ENCODE results near the gene INMT. TPM values are rescaled to one million over a fixed set of nuclear protein-coding genes. Genes with fewer than 3 reads are reported as not detected.

INMT gene
- total and polyA plus RNA-seq, 8 donors = 4.2 to 18.7 (median 9.6) TPM

- Histone ChIP-seq H3K9me3 (no peaks in the 10 kb centered on the region), H3K36me3 (no peaks in the 10 kb centered on the region), H3K27ac (no peak overlapping the region), H3K27me3 (no peaks in the 10 kb centered on the region), H3K4me3 (no peak overlapping the region), H3K4me1 (no peaks in the 10 kb centered on the region)
- no peak for TF ChIP-seq CTCF (IDR thresholded peaks at IDR 0.05)
- FAIRE-seq (no peak), DNase-seq (no peak), ATAC-seq (peak in 3 of 4 donors; percentile 16 to 60 (median 32))
- intact Hi-C loops (cut with DNase I) = no loop called here
- 85 to 91% methylated on average over 3 of the region's 3 CpGs for WGBS, 2 donors
These were observed 43.0 kb upstream of the INMT start for GRCh38 chr7:30708983-30709382.

DNA sequence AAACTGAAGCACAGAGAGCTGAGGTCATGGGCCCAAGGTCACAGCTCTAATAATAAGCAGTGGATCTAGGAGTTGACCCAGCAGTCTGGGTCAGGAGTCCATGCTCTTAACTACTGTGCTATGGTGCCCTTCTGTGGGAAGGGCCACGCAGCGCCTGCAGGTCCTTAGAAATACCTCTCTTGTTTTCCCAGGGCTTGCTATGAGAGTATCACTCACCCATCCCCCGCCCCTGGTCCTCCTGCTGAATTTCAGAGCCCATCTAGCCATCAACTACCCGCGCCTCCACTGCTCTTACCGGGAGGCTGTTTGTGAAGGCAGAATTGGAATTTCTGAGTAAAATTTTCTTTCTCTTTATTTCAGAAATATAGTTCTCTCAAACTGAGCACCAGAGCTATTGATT, 42.4 kb upstream of the INMT start:
- intact Hi-C loops (cut with DNase I) = no loop called here
- Histone ChIP-seq H3K9me3 (no peaks in the 10 kb centered on the region), H3K27ac (no peak overlapping the region), H3K36me3 (no peaks in the 10 kb centered on the region), H3K4me3 (no peak overlapping the region), H3K4me1 (no peaks in the 10 kb centered on the region), H3K27me3 (no peaks in the 10 kb centered on the region)
- no peak for DNase-seq
- WGBS, 2 donors = 82 to 90% methylated on average over 6 of the region's 6 CpGs
- FAIRE-seq = no peak
- peak in 1 of 4 donors; percentile 14 for ATAC-seq
- no peak for TF ChIP-seq CTCF (IDR thresholded peaks at IDR 0.05)

GRCh38 chr7:30710669-30711068, 41.3 kb upstream of the INMT start:
- Histone ChIP-seq H3K9me3 (no peaks in the 10 kb centered on the region), H3K36me3 (no peaks in the 10 kb centered on the region), H3K4me1 (no peaks in the 10 kb centered on the region), H3K4me3 (no peak overlapping the region), H3K27me3 (no peaks in the 10 kb centered on the region), H3K27ac (no peak overlapping the region)
- peak in 1 of 6 donors; percentile 30 for DNase-seq
- no peak for FAIRE-seq
- ATAC-seq = peak in 3 of 4 donors; percentile 26 to 59 (median 50)
- no peak for TF ChIP-seq CTCF (IDR thresholded peaks at IDR 0.05)
- intact Hi-C loops (cut with DNase I) = no loop called here
- WGBS, 2 donors = 61 to 73% methylated on average over 4 of the region's 4 CpGs

GRCh38 chr7:30713392-30713791, 38.5 kb upstream of the INMT start:
- no peak for DNase-seq
- H3K4me3 ChIP-seq = no peak overlapping the region
- H3K4me1 ChIP-seq = no peaks in the 10 kb centered on the region
- no peak overlapping the region for H3K27ac ChIP-seq
- TF ChIP-seq CTCF (IDR thresholded peaks at IDR 0.05) = no peak
- 77 to 92% methylated on average over 6 of the region's 6 CpGs for WGBS, 2 donors
- H3K9me3 ChIP-seq = no peaks in the 10 kb centered on the region
- no peaks in the 10 kb centered on the region for H3K27me3 ChIP-seq
- no peaks in the 10 kb centered on the region for H3K36me3 ChIP-seq
- intact Hi-C loops (cut with DNase I) = no loop called here
- FAIRE-seq = no peak
- no peak for ATAC-seq

DNA sequence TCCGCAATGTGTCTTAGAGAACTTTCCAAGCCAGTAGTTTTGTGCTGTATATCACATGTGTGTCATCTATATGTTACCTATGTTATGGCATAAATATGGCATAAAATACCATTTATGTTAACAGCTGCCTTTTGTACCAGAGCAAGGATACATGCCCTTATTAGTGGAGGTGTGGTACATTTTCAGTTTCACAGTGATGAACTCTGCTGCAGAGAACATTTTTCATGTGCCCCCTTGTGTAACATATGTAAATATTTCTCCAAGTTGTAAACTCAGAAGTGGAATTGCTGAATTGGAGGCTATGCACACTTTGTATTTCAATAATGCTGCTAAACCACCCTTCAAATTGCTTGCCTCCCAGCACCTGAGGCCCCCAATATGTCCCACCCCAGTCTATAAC, 37.8 kb upstream of the INMT start:
- intact Hi-C loops (cut with DNase I) = no loop called here
- ATAC-seq = no peak
- FAIRE-seq = no peak
- Histone ChIP-seq H3K36me3 (no peaks in the 10 kb centered on the region), H3K27ac (no peak overlapping the region), H3K9me3 (no peaks in the 10 kb centered on the region), H3K4me1 (no peaks in the 10 kb centered on the region), H3K4me3 (no peak overlapping the region), H3K27me3 (no peaks in the 10 kb centered on the region)
- DNase-seq = no peak
- no peak for TF ChIP-seq CTCF (IDR thresholded peaks at IDR 0.05)
- 89 to 90% methylated on average over 1 of the region's 1 CpG for WGBS, 2 donors

All from pancreas (tissue), 10 donors.